Liver (tissue), 3 donors: Measurements from ENCODE around the gene PRIMA1.

Source experiments
- GABPA ChIP-seq, 2 donors: IDR thresholded peaks in 1 of 2; conservative IDR thresholded peaks in 1 of 2; 2 replicates each; pipeline ENCODE4 v1.6.1; 2016; ENCODE audit warnings: antibody characterized with exemption in 2 of 2, mild to moderate bottlenecking in 1 of 2, moderate library complexity in 1 of 2
- HNF4A ChIP-seq, 2 donors: conservative IDR thresholded peaks; 2 replicates each; pipeline ENCODE4 v1.6.1; 2016; ENCODE audit warnings: antibody characterized with exemption in 2 of 2, mild to moderate bottlenecking in 2 of 2
- RAD21 ChIP-seq, 2 donors: IDR thresholded peaks; 2 replicates each; pipeline ENCODE4 v1.6.1; 2016; ENCODE audit warnings: antibody characterized with exemption in 2 of 2, mild to moderate bottlenecking in 2 of 2
- TF ChIP-seq, protein P1 (sequence below): fragments of 150-350 bp; IDR thresholded peaks from 2 replicates; pipeline ENCODE4 v1.5.1; 2017; ENCODE audit warnings: improper control_type of control experiment, low read depth, low read length; ENCODE audit not compliant: missing input control
- donor health status: healthy.
- donor health status: healthy.

GRCh38 chr14:93834699-93835371 is 46.5 kb upstream of the PRIMA1 start:
- TF ChIP-seq, protein P1, sequence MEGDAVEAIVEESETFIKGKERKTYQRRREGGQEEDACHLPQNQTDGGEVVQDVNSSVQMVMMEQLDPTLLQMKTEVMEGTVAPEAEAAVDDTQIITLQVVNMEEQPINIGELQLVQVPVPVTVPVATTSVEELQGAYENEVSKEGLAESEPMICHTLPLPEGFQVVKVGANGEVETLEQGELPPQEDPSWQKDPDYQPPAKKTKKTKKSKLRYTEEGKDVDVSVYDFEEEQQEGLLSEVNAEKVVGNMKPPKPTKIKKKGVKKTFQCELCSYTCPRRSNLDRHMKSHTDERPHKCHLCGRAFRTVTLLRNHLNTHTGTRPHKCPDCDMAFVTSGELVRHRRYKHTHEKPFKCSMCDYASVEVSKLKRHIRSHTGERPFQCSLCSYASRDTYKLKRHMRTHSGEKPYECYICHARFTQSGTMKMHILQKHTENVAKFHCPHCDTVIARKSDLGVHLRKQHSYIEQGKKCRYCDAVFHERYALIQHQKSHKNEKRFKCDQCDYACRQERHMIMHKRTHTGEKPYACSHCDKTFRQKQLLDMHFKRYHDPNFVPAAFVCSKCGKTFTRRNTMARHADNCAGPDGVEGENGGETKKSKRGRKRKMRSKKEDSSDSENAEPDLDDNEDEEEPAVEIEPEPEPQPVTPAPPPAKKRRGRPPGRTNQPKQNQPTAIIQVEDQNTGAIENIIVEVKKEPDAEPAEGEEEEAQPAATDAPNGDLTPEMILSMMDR = no peak
- TF ChIP-seq GABPA (IDR thresholded peaks at IDR 0.05 in 1 of 2, conservative IDR thresholded peaks at IDR 0.05 in 1 of 2) (no peak), HNF4A (conservative IDR thresholded peaks at IDR 0.05) (no peak), RAD21 (IDR thresholded peaks at IDR 0.05) (no peak)
